ENCODE results near the gene C1orf21.

- no peak for TF ChIP-seq POLR2A (IDR thresholded peaks at IDR 0.05; ENCODE audit: low read depth, low read length)
- no peak for TF ChIP-seq POLR2AphosphoS5 (IDR thresholded peaks at IDR 0.05; ENCODE audit: low read depth, low read length)
- TF ChIP-seq TAF1 (IDR thresholded peaks at IDR 0.05; ENCODE audit: low read depth, low read length), result no peak
- no peak for TF ChIP-seq SPI1 (IDR thresholded peaks at IDR 0.05; ENCODE audit: low read depth, low read length)
Observed at GRCh38 chr1:184438363-184438762, 51.5 kb downstream of the C1orf21 start.

Data from GM12891 (cell line).